Measurements from ENCODE around the gene PRSS50. TPM values are rescaled to one million over a fixed set of nuclear protein-coding genes. Genes with fewer than 3 reads are reported as not detected.

Gene PRSS50
- total and polyA plus RNA-seq, 4 experiments from 2014 or later: not detected

DNA sequence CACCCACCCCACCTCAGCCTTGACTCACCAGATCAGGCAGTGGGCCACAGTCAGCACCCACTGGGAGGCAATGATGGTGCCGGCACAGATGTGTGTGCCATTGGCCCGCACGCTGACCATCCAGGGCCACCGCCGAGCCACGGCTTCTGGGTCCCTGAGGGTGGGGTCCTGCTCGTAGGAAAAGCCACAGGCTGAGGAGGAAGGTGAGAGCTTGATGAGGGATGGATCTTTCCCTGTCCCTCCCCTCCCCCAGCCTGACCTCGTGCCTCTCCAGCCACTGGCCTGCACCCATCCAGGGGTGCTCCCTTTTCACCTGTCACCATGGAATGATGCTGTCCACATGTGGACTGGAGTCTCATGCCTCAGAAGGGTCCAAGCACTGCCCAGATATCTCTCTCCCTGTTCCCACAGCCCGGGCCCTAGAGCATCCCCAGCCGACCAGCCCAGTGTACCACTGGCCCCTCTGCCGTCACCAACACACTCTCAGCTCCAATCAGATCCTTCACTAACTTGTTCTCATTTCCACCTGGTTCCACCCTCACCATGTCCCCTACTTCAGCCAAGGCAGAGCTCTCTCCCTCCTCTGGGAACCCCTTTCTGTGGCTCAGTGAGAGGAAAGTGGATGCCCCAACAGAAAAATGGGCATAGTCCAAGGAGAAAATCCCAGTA is 2.0 kb downstream of the PRSS50 start:
- POLR2A ChIA-PET (ENCODE audit: partially characterized antibody): no interaction called here
- Mint-ChIP-seq H3K27me3 (peaks cover 2 to 6% of the 10 kb centered on the region in 2 donors), H3K4me1 (peaks cover 0 to 4% (median under 1%) of the 10 kb centered on the region in 4 donors), H3K9me3 (no peaks in the 10 kb centered on the region), H3K36me3 (no peaks in the 10 kb centered on the region), H3K4me3 (no peak overlapping the region), H3K27ac (peak overlapping the region in 2 of 7 donors; percentile 20 to 80)
- no peak for DNase-seq
- Histone ChIP-seq H3K4me1 (ENCODE audit: insufficient read depth, low read length) (no peaks in the 10 kb centered on the region), H3K27me3 (ENCODE audit: insufficient read depth, low read length) (no peaks in the 10 kb centered on the region), H3K9me3 (ENCODE audit: control insufficient read depth in 1 of 2, low read length in 2 of 2) (no peaks in the 10 kb centered on the region), H3K27ac (ENCODE audit: low read depth, low read length) (no peak overlapping the region), H3K4me3 (ENCODE audit: low read length in 2 of 2) (no peak overlapping the region), H3K36me3 (ENCODE audit: insufficient read depth, low read length) (no peaks in the 10 kb centered on the region)
- CTCF ChIA-PET (ENCODE audit: partially characterized antibody): interaction anchor here (0.8 kb wide), 1 partner anchor 151 kb away, joined by 3 read pairs; no protein-coding TSS in a partner anchor
- intact Hi-C loops (cut with micrococcal nuclease): no loop called here

DNA sequence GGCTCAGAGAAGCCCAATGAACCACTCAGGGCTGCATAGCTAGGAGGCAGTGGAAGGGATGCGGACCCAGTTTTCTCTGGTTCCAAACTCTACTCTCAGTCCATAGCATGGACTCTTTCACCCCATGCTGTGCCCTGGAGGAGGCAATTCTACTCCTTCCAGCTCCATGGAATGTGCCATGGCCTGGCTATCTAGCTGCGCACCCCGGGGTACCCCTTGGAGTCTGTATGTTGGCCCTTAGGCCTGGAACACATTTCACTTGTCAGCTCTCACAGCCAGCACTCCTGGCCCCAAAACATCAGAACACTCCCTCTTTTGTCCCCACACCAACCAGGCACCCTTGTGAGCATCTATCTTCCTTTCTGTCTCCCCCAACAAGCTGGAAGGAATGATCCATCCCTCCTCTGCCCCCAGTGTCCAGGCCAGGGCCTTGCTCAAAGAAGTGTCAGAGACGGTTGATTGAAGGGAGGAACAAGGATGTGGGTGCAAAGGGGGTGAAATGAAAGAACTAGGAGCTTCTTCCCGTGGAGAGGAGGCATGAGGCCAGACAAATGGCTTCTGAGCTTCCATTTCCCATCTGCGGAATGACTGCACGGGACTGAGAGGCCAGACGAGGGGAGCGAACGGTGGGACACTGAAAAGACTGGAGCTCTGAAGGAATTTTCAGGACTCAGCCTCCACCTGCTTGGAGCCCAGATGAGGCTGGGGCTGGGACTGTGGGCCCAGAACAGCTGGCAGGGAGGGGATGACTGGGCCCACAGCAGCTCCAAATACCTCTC is 2.8 kb downstream of the PRSS50 start:
- Mint-ChIP-seq H3K27ac (no peak overlapping the region), H3K4me1 (peaks cover 0 to 4% (median under 1%) of the 10 kb centered on the region in 4 donors), H3K9me3 (no peaks in the 10 kb centered on the region), H3K36me3 (no peaks in the 10 kb centered on the region), H3K27me3 (peaks cover under 1 to 6% of the 10 kb centered on the region in 2 donors), H3K4me3 (no peak overlapping the region)
- H3K9me3 ChIP-seq (ENCODE audit: control insufficient read depth in 1 of 2, low read length in 2 of 2): no peaks in the 10 kb centered on the region
- no peaks in the 10 kb centered on the region for H3K36me3 ChIP-seq (ENCODE audit: insufficient read depth, low read length)
- H3K27ac ChIP-seq (ENCODE audit: low read depth, low read length): no peak overlapping the region
- H3K4me1 ChIP-seq (ENCODE audit: insufficient read depth, low read length): no peaks in the 10 kb centered on the region
- intact Hi-C loops (cut with micrococcal nuclease): no loop called here
- CTCF ChIA-PET (ENCODE audit: partially characterized antibody): interaction anchor here (0.8 kb wide), 1 partner anchor 152 kb away, joined by 3 read pairs; no protein-coding TSS in a partner anchor
- DNase-seq: no peak
- no peaks in the 10 kb centered on the region for H3K27me3 ChIP-seq (ENCODE audit: insufficient read depth, low read length)
- H3K4me3 ChIP-seq (ENCODE audit: low read length in 2 of 2): no peak overlapping the region
- POLR2A ChIA-PET (ENCODE audit: partially characterized antibody): no interaction called here

DNA sequence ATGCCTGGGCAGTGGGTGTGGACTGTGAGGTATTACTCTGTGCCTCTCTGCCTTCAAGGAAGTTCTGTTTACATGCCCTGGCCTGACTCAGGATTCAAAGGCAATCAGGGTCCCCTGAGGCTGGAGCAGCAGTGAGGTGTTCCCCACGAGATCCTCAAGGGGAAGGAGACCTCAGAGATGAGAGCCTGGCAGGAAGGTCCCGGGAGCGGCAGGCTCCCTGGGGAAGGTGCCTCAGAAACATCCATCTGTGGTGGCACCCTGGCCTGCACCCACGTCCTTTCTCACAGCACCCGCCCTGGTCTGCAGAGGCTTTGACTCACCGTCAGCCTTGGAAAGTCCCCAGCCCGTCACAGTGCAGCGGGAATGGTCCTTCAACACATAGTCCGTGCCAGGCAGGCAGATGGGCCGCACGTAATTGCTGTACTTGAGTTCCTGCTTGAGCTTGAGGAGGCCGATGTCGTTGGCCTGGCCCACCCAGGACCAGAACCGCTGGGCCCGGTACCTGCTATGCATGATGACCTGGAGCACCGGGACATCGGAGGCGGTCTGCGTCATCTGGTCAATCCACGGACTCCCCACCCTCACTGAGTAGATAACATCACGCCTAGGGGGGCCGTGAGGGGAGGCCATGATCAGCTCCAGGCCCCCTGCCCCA is 3.6 kb downstream of the PRSS50 start:
- Mint-ChIP-seq H3K9me3 (no peaks in the 10 kb centered on the region), H3K4me3 (no peak overlapping the region), H3K4me1 (peaks cover 0 to 4% (median under 1%) of the 10 kb centered on the region in 4 donors), H3K27me3 (peaks cover 0 to 2% of the 10 kb centered on the region in 2 donors), H3K27ac (no peak overlapping the region), H3K36me3 (peaks cover 3 to 5% of the 10 kb centered on the region in 2 donors)
- ChIA-PET CTCF (ENCODE audit: partially characterized antibody) (interaction anchor here (1.0 kb wide), 1 partner anchor 8 kb away, joined by 4 read pairs; no protein-coding TSS in a partner anchor), POLR2A (ENCODE audit: partially characterized antibody) (no interaction called here)
- Histone ChIP-seq H3K27ac (ENCODE audit: low read depth, low read length) (no peak overlapping the region), H3K27me3 (ENCODE audit: insufficient read depth, low read length) (no peaks in the 10 kb centered on the region), H3K9me3 (ENCODE audit: control insufficient read depth in 1 of 2, low read length in 2 of 2) (no peaks in the 10 kb centered on the region), H3K4me1 (ENCODE audit: insufficient read depth, low read length) (no peaks in the 10 kb centered on the region), H3K36me3 (ENCODE audit: insufficient read depth, low read length) (no peaks in the 10 kb centered on the region), H3K4me3 (ENCODE audit: low read length in 2 of 2) (no peak overlapping the region)
- no peak for DNase-seq
- intact Hi-C loops (cut with micrococcal nuclease): no loop called here

DNA sequence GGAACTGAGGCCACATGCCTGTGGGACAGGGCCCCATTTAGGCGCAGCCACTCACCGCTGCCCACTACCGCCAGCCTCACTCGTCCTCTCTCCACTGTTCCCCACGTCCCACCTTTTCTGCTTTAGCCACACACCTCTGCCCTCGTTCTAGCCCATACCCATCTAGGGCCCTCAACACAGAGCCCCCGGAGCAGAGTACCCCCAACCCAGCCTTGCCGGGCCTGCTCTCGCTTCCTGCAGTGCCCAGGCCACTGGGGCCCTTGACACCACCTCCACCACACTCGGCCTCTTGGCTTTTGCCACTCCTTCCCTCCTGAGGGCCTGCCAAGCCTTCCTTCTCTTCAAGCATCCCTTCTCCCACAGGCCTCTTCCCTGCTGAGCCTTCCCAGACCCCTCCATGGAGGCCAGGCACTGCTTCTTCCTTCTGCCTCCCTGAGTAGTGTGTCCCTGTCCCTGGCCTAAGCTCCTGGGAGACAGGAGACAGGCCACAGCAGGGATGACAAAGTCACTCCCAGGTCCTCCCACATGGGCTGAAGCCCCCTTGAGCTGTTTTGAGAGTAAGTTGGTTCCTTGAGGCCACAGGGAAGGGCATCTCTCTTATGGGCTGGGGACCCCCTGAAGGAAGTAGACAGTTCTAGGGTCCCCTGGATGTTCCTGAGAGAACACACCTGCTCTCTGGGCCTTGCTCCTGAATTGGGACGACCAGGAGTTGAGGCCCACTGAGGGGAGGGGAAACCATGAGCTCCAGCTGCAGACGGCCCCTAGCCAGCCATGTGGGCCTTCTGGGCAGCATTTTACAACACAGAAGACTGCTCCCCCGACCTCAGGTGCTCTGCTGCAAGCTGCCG is 4.4 kb downstream of the PRSS50 start:
- Mint-ChIP-seq H3K27ac (no peak overlapping the region), H3K4me1 (peaks cover 0 to 4% (median under 1%) of the 10 kb centered on the region in 4 donors), H3K27me3 (peaks cover 0 to 2% of the 10 kb centered on the region in 2 donors), H3K4me3 (no peak overlapping the region), H3K36me3 (peaks cover 3 to 5% of the 10 kb centered on the region in 2 donors), H3K9me3 (no peaks in the 10 kb centered on the region)
- Histone ChIP-seq H3K27me3 (ENCODE audit: insufficient read depth, low read length) (no peaks in the 10 kb centered on the region), H3K9me3 (ENCODE audit: control insufficient read depth in 1 of 2, low read length in 2 of 2) (no peaks in the 10 kb centered on the region), H3K4me1 (ENCODE audit: insufficient read depth, low read length) (no peaks in the 10 kb centered on the region), H3K36me3 (ENCODE audit: insufficient read depth, low read length) (no peaks in the 10 kb centered on the region), H3K27ac (ENCODE audit: low read depth, low read length) (no peak overlapping the region), H3K4me3 (ENCODE audit: low read length in 2 of 2) (no peak overlapping the region)
- no peak for DNase-seq
- intact Hi-C loops (cut with micrococcal nuclease): no loop called here
- POLR2A ChIA-PET (ENCODE audit: partially characterized antibody): no interaction called here
- CTCF ChIA-PET (ENCODE audit: partially characterized antibody): interaction anchor here (1.0 kb wide), 1 partner anchor 9 kb away, joined by 4 read pairs; no protein-coding TSS in a partner anchor

DNA sequence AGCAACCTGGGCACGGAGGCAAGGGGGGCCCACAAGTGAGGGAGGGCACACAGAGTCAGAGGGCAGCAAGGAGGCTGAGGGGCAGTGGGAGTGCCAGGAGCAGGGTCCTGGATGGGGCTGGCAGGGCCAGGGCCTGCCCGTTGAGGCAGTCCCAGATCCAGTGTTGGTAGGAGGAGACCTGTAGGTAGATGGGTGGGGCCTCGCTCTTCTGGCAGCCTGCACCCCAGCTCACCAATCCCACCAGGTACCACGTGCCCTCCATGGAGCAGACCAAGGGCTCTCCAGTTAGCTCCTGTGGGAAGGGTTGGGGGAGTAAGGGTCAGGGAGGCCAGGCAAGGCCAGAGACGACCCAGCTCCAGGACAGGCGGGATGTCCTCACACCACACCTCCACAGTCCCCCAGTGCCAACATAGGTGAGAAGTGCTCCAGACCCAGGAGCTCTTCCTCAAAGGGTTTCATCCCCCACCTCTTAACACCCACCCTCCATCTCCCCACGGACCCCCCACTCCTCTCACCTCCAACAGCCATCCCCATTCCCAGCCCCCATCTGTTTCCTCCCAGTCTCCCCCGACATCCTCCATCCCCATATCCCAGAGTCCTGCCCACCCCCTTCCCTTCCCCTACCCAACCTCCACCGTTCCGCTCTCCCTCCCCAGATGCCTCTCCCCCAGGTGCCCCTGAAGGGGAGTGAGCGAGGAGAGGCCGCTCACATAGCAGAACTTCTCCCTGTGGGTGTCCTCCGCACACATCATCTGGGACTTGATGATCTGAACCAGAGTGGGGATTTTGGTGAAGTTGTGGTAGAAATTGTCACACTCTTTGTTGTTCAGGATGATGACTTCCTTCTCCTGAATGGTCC is 5.2 kb downstream of the PRSS50 start:
- no peak for DNase-seq
- peaks cover 3 to 5% of the 10 kb centered on the region in 2 donors for H3K36me3 Mint-ChIP-seq
- ChIA-PET POLR2A (ENCODE audit: partially characterized antibody) (no interaction called here), CTCF (ENCODE audit: partially characterized antibody) (interaction anchor here (1.0 kb wide), 1 partner anchor 10 kb away, joined by 4 read pairs; no protein-coding TSS in a partner anchor)
- H3K4me3 Mint-ChIP-seq: no peak overlapping the region
- H3K27me3 ChIP-seq (ENCODE audit: insufficient read depth, low read length): no peaks in the 10 kb centered on the region
- H3K27ac ChIP-seq (ENCODE audit: low read depth, low read length): no peak overlapping the region
- H3K27ac Mint-ChIP-seq: no peak overlapping the region
- no peaks in the 10 kb centered on the region for H3K36me3 ChIP-seq (ENCODE audit: insufficient read depth, low read length)
- no peaks in the 10 kb centered on the region for H3K27me3 Mint-ChIP-seq
- intact Hi-C loops (cut with micrococcal nuclease): no loop called here
- no peaks in the 10 kb centered on the region for H3K9me3 ChIP-seq (ENCODE audit: control insufficient read depth in 1 of 2, low read length in 2 of 2)
- no peaks in the 10 kb centered on the region for H3K9me3 Mint-ChIP-seq
- H3K4me1 Mint-ChIP-seq: peaks cover 0 to 4% (median 0%) of the 10 kb centered on the region in 4 donors
- no peaks in the 10 kb centered on the region for H3K4me1 ChIP-seq (ENCODE audit: insufficient read depth, low read length)
- H3K4me3 ChIP-seq (ENCODE audit: low read length in 2 of 2): no peak overlapping the region

DNA sequence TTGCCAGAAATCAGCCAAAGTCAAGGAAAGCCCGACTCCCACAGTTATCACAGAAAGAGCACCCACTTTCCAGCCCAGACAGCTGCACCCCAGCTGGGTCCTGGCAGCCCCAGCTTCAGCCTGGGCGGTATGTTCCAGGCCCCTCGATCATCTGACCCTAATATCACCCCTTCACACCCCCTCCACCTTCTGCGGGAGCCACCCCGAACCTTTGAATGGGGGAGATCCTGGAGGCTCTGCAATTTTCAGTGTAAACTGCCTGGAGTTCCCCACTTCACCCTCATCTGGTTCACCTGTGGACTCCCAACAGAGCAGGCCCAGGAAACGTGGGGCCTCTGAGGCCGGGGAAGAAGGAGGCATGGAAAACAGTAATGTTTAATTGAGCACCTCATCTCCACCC is 5.9 kb downstream of the PRSS50 start:
- ChIA-PET CTCF (ENCODE audit: partially characterized antibody) (interaction anchor here (0.9 kb wide), 1 partner anchor 183 kb away, joined by 3 read pairs; no protein-coding TSS in a partner anchor), POLR2A (ENCODE audit: partially characterized antibody) (no interaction called here)
- DNase-seq: no peak
- Mint-ChIP-seq H3K9me3 (no peaks in the 10 kb centered on the region), H3K36me3 (peaks cover 3 to 5% of the 10 kb centered on the region in 2 donors), H3K4me3 (no peak overlapping the region), H3K27ac (no peak overlapping the region), H3K4me1 (peaks cover 0 to 4% (median 0%) of the 10 kb centered on the region in 4 donors), H3K27me3 (no peaks in the 10 kb centered on the region)
- Histone ChIP-seq H3K27ac (ENCODE audit: low read depth, low read length) (no peak overlapping the region), H3K9me3 (ENCODE audit: control insufficient read depth in 1 of 2, low read length in 2 of 2) (no peaks in the 10 kb centered on the region), H3K4me3 (ENCODE audit: low read length in 2 of 2) (no peak overlapping the region), H3K36me3 (ENCODE audit: insufficient read depth, low read length) (no peaks in the 10 kb centered on the region), H3K4me1 (ENCODE audit: insufficient read depth, low read length) (no peaks in the 10 kb centered on the region), H3K27me3 (ENCODE audit: insufficient read depth, low read length) (no peaks in the 10 kb centered on the region)
- intact Hi-C loops (cut with micrococcal nuclease): no loop called here
